Ramos (cell line): Measurements from ENCODE around the gene TINAG.
"Not testable (repeated sequence)": the region's sequence is repeated elsewhere in the genome, so short reads cannot be mapped to it uniquely, and the experiment has no call there.

Experiments used
- in situ Hi-C: fragments of 300-500 bp; cut with MboI; formaldehyde crosslinking; loops from one replicate; pipeline ENCODE4 v1.14.3; 2022; ENCODE audit warnings: low sequenced_read_pairs; ENCODE audit not compliant: unreplicated experiment

TINAG gene

GRCh38 chr6:54301770-54302169 is 6.5 kb upstream of the TINAG start:
- in situ Hi-C loops, result no loop called here

GRCh38 chr6:54307439-54307910 is 766 bp upstream of the TINAG start:
- in situ Hi-C loops, result no loop called here

GRCh38 chr6:54308986-54309315 is 710 bp downstream of the TINAG start:
- in situ Hi-C loops, result no loop called here

- in situ Hi-C loops, result no loop called here
These were observed 2.3 kb downstream of the TINAG start for GRCh38 chr6:54310377-54311152.

GRCh38 chr6:54315656-54316055 is 7.4 kb downstream of the TINAG start:
- in situ Hi-C loops, result no loop called here

- in situ Hi-C loops, result no loop called here
These were observed 12.6 kb downstream of the TINAG start for GRCh38 chr6:54320871-54321270.

- in situ Hi-C loops, result no loop called here
These were observed 19.4 kb downstream of the TINAG start for GRCh38 chr6:54327631-54328030.

- in situ Hi-C loops, result not testable (repeated sequence)
These were observed 23.3 kb downstream of the TINAG start for GRCh38 chr6:54331571-54331970.

GRCh38 chr6:54335871-54336270 is 27.6 kb downstream of the TINAG start:
- in situ Hi-C loops, result no loop called here

GRCh38 chr6:54353975-54354374 is 45.7 kb downstream of the TINAG start:
- in situ Hi-C loops, result no loop called here

- in situ Hi-C loops, result no loop called here
These were observed 46.4 kb downstream of the TINAG start for GRCh38 chr6:54354608-54355007.

GRCh38 chr6:54357141-54357540 is 48.9 kb downstream of the TINAG start:
- in situ Hi-C loops, result no loop called here

- in situ Hi-C loops, result no loop called here
These were observed 52.9 kb downstream of the TINAG start for GRCh38 chr6:54361188-54361587.

GRCh38 chr6:54361734-54362133 is 53.5 kb downstream of the TINAG start:
- in situ Hi-C loops, result no loop called here

- in situ Hi-C loops, result no loop called here
These were observed 58.6 kb downstream of the TINAG start for GRCh38 chr6:54366667-54367327.

GRCh38 chr6:54377776-54378175 is 69.5 kb downstream of the TINAG start:
- in situ Hi-C loops, result no loop called here

GRCh38 chr6:54386295-54386694 is 78.1 kb downstream of the TINAG start:
- in situ Hi-C loops, result no loop called here

GRCh38 chr6:54390362-54390761 is 82.1 kb downstream of the TINAG start:
- in situ Hi-C loops, result no loop called here

- in situ Hi-C loops, result no loop called here
These were observed 83.3 kb downstream of the TINAG start for GRCh38 chr6:54391577-54391976.

GRCh38 chr6:54403096-54403495 is 94.9 kb downstream of the TINAG start:
- in situ Hi-C loops, result no loop called here

GRCh38 chr6:54404791-54405190 is 96.5 kb downstream of the TINAG start:
- in situ Hi-C loops, result no loop called here

- in situ Hi-C loops, result no loop called here
These were observed 103.5 kb downstream of the TINAG start for GRCh38 chr6:54411767-54412166.
